Measurements from ENCODE around the gene ASTN2.

- TF ChIP-seq CTCF (IDR thresholded peaks at IDR 0.05): no peak
- TF ChIP-seq POLR2AphosphoS5 (IDR thresholded peaks at IDR 0.05): no peak
These were observed 339.9 kb downstream of the ASTN2 start for GRCh38 chr9:117074784-117075520.

All from transverse colon (tissue), 4 donors.